Spleen (tissue), 11 donors: ENCODE data around the gene FHIT. TPM values are rescaled to one million over a fixed set of nuclear protein-coding genes. Genes with fewer than 3 reads are reported as not detected.

Experiments
- DNase-seq: peaks from one replicate; pipeline ENCODE4 v3.0.0-alpha.2; 2020
- H3K27ac ChIP-seq, 8 donors: fragments of 200-600 bp; sonication (generic) in 7 of 8; 1 replicate in 4 of 8; 2 replicates in 4 of 8; pipeline versions ENCODE4 v1.5.0 to v1.8.0; 2016 to 2021; ENCODE audit warnings: inconsistent platforms in 4 of 8, mild to moderate bottlenecking in 4 of 8, moderate library complexity in 1 of 8
- H3K27me3 ChIP-seq, 7 donors: fragments of 200-600 bp; sonication (generic) in 6 of 7; replicated peaks in 1 of 7; 1 replicate in 4 of 7; 2 replicates in 3 of 7; pipeline versions ENCODE4 v1.5.0 to v1.8.0; 2016 to 2021; ENCODE audit warnings: inconsistent platforms in 3 of 7, mild to moderate bottlenecking in 1 of 7
- H3K36me3 ChIP-seq, 6 donors: fragments of 200-600 bp; sonication (generic) in 5 of 6; 1 replicate in 4 of 6; 2 replicates in 2 of 6; pipeline versions ENCODE4 v1.5.0 to v1.8.0; 2016 to 2021; ENCODE audit warnings: inconsistent platforms in 2 of 6
- H3K4me1 ChIP-seq, 6 donors: fragments of 200-600 bp; sonication (generic) in 5 of 6; 1 replicate in 3 of 6; 2 replicates in 3 of 6; pipeline versions ENCODE4 v1.5.0 to v1.8.0; 2016 to 2021; ENCODE audit warnings: inconsistent platforms in 3 of 6
- H3K4me3 ChIP-seq, 8 donors: fragments of 200-600 bp; sonication (generic) in 7 of 8; 1 replicate in 4 of 8; 2 replicates in 4 of 8; pipeline versions ENCODE4 v1.5.0 to v1.8.0; 2016 to 2021; ENCODE audit warnings: inconsistent platforms in 4 of 8, mild to moderate bottlenecking in 4 of 8, moderate library complexity in 2 of 8
- H3K9me3 ChIP-seq, 8 donors: fragments of 200-600 bp; sonication (generic) in 7 of 8; 1 replicate in 4 of 8; 2 replicates in 4 of 8; pipeline versions ENCODE4 v1.5.0 to v1.8.0; 2016 to 2021; ENCODE audit warnings: inconsistent platforms in 4 of 8
- POLR2A ChIP-seq, 3 donors: fragments of 450-650 bp; IDR thresholded peaks; one replicate each; pipeline ENCODE4 v1.5.1; 2017; ENCODE audit warnings: antibody characterized with exemption in 3 of 3, mild to moderate bottlenecking in 1 of 3
- POLR2AphosphoS5 ChIP-seq, 3 donors: sonication (generic); formaldehyde crosslinking; IDR thresholded peaks; one replicate each; pipeline ENCODE4 v1.5.1; 2017; ENCODE audit warnings: antibody characterized with exemption in 3 of 3
- whole genome bisulfite sequencing, 5 donors: extraction: QIAGEN DNeasy Blood & Tissue Kit in 3 of 5; methylation state at CpG; one replicate each; pipeline versions ENCODE4 v1.1.5 to v1.1.7; 2013 to 2018; 5-methylcytosine and 5-hydroxymethylcytosine counted together
- intact Hi-C: fragments of 100-400 bp; cut with DNase I; formaldehyde crosslinking; loops from one replicate; pipeline ENCODE4 v1.15.0; 2023; ENCODE audit warnings: low total_unique reads
- polyA plus RNA-seq, 3 donors: library from polyadenylated mRNA; stranded (reverse); fragments of 200-250 nt; gene quantifications; one replicate each; pipeline ENCODE4 v1.2.1, GENCODE V29; 2013
- total RNA-seq, 7 donors: library from RNA; depleted of rRNA in 3 of 7; stranded (reverse); fragments of >200 nt in 3 of 7; fragmentation: NEBNext Ultra II Directional in 4 of 7; extraction: Animal tissue kit (Norgen Biotek cat#: 25700) in 4 of 7; gene quantifications; one replicate each; pipeline versions ENCODE4 v1.1.0 to v1.2.1, GENCODE V29; 2016 to 2021
- TF ChIP-seq, protein P1 (sequence below), 11 experiments: fragments of 200-600 bp in 7 of 11; fragments of 450-650 bp in 4 of 11; sonication (generic) in 4 of 11; IDR thresholded peaks in 8 of 11; conservative IDR thresholded peaks in 3 of 11; 1 replicate in 7 of 11; 2 replicates in 4 of 11; pipeline versions ENCODE4 v1.4.0 to v1.8.0; 2016 to 2021; ENCODE audit warnings: antibody characterized with exemption in 11 of 11, inconsistent platforms in 4 of 11, mild to moderate bottlenecking in 1 of 11
- donor health status: healthy with polysubstance abuse.
- donor health status: DM: no; HTN: no; CAD: no; lungs with moderate emphysema.
- donor health status: DM: no; HTN: no; CAD: no.
- donor health status: Bipolar disorder and iron deficiency.
- donor health status: healthy.
- donor health status: DM: no; HTN: no; CAD: no.
- donor health status: DM: yes; HTN: yes; CAD: no.

Gene FHIT
- total and polyA plus RNA-seq, 10 donors: 4.1 to 23.1 (median 12.2) TPM

DNA sequence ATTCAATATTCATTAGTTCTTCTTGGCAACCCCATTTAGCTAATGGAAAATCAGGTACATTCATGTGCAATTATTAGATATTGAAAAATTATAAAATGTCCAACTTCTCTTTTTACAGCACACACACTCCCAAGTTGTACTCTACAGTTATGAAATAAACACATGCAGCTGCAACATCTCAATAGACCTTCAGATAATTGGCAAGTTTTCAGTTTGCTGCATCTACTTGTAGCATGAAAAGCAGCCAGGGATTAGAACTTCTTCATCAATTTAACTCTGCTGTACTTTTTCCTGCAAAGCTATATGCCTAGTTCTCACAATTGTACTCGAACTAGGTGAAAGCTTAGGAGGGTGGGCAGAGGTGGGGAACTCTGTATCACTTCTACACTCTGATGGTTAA, 46.6 kb upstream of the FHIT start:
- Histone ChIP-seq H3K27ac (no peak overlapping the region), H3K4me1 (no peaks in the 10 kb centered on the region), H3K4me3 (no peak overlapping the region), H3K27me3 (no peaks in the 10 kb centered on the region), H3K36me3 (no peaks in the 10 kb centered on the region), H3K9me3 (no peaks in the 10 kb centered on the region)
- intact Hi-C loops: no loop called here
- no peak for DNase-seq
- 44 to 63% (median 57%) methylated on average over 1 of the region's 1 CpG for WGBS, 5 donors
- TF ChIP-seq POLR2AphosphoS5 (IDR thresholded peaks at IDR 0.05): no peak
- TF ChIP-seq, protein P1, sequence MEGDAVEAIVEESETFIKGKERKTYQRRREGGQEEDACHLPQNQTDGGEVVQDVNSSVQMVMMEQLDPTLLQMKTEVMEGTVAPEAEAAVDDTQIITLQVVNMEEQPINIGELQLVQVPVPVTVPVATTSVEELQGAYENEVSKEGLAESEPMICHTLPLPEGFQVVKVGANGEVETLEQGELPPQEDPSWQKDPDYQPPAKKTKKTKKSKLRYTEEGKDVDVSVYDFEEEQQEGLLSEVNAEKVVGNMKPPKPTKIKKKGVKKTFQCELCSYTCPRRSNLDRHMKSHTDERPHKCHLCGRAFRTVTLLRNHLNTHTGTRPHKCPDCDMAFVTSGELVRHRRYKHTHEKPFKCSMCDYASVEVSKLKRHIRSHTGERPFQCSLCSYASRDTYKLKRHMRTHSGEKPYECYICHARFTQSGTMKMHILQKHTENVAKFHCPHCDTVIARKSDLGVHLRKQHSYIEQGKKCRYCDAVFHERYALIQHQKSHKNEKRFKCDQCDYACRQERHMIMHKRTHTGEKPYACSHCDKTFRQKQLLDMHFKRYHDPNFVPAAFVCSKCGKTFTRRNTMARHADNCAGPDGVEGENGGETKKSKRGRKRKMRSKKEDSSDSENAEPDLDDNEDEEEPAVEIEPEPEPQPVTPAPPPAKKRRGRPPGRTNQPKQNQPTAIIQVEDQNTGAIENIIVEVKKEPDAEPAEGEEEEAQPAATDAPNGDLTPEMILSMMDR (IDR thresholded peaks at IDR 0.05 in 8 of 11, conservative IDR thresholded peaks at IDR 0.05 in 3 of 11): no peak

DNA sequence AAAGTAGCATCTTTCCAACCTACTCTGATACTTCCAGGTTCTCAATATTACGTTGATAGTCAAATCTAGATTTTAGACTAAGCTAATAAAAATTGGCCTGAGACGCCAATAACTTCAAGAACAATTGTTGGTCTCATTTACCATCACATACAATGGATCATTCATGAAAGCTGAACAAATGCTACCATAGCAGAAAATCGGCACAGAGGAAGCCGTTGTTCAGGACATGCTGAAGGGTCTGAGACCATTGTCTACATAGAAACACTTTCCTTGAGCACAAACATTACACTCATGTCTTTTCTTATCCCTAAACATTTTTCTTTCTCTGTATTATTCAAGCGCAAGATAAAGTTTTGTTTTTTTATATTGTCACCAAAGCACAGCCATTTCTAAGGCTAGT, 37.2 kb upstream of the FHIT start:
- no peaks in the 10 kb centered on the region for H3K4me1 ChIP-seq
- intact Hi-C loops: no loop called here
- H3K27ac ChIP-seq: no peak overlapping the region
- H3K9me3 ChIP-seq: no peaks in the 10 kb centered on the region
- H3K4me3 ChIP-seq: no peak overlapping the region
- no peak for DNase-seq
- peaks cover 0 to 3% (median 0%) of the 10 kb centered on the region in 7 donors for H3K27me3 ChIP-seq
- no peak for TF ChIP-seq POLR2AphosphoS5 (IDR thresholded peaks at IDR 0.05)
- TF ChIP-seq, protein P1 (IDR thresholded peaks at IDR 0.05 in 8 of 11, conservative IDR thresholded peaks at IDR 0.05 in 3 of 11): no peak
- TF ChIP-seq POLR2A (IDR thresholded peaks at IDR 0.05): no peak
- WGBS, 5 donors: 88 to 95% (median 91%) methylated on average over 5 of the region's 5 CpGs
- no peaks in the 10 kb centered on the region for H3K36me3 ChIP-seq

DNA sequence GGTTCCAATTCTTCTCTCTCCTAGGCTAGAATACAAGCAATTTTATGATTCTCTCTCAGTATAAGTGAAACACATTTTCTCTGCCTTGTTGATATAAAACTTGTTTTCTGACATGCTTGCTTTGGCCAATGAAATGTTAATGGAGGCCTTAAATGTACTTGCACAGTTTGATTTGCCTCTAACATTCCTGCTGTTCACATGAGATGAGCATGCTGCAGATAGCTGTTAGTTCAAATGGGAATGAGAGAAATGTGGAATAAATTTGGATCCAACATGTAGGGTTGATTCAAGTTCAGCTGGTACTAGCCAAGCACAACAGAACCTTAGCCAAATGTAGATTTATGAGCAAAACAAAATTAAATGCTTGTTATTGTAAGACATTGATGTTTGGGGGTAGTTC, 32.6 kb upstream of the FHIT start:
- Histone ChIP-seq H3K9me3 (no peaks in the 10 kb centered on the region), H3K36me3 (no peaks in the 10 kb centered on the region), H3K27ac (no peak overlapping the region), H3K27me3 (no peaks in the 10 kb centered on the region), H3K4me3 (no peak overlapping the region), H3K4me1 (no peaks in the 10 kb centered on the region)
- intact Hi-C loops: no loop called here
- TF ChIP-seq, protein P1 (IDR thresholded peaks at IDR 0.05 in 8 of 11, conservative IDR thresholded peaks at IDR 0.05 in 3 of 11): no peak
- TF ChIP-seq POLR2A (IDR thresholded peaks at IDR 0.05): no peak
- TF ChIP-seq POLR2AphosphoS5 (IDR thresholded peaks at IDR 0.05): no peak
- DNase-seq: no peak

DNA sequence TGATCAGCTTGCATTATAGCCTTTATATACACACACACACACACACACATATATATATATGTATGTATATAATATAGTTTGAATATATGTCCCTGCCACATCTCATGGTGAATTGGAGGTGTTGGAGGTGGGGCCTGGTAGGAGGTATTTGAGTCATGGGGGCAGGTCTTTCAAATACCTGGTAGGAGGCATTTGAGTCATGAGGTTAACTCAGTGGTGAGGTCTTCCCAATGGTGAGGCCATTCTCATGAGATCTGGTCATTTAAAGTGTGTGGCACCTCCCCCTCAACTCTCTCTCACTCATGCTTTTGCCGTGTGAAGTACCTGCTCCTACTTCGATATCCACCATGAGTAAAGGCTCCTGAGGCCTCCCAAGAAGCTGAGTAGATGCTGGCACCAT, 27.5 kb upstream of the FHIT start:
- WGBS, 5 donors: 92 to 100% (median 94%) methylated on average over 2 of the region's 2 CpGs
- Histone ChIP-seq H3K9me3 (no peaks in the 10 kb centered on the region), H3K27me3 (no peaks in the 10 kb centered on the region), H3K4me3 (no peak overlapping the region), H3K36me3 (no peaks in the 10 kb centered on the region), H3K4me1 (no peaks in the 10 kb centered on the region), H3K27ac (no peak overlapping the region)
- intact Hi-C loops: no loop called here
- no peak for DNase-seq
- TF ChIP-seq, protein P1 (IDR thresholded peaks at IDR 0.05 in 8 of 11, conservative IDR thresholded peaks at IDR 0.05 in 3 of 11): no peak
- TF ChIP-seq POLR2A (IDR thresholded peaks at IDR 0.05): no peak
- TF ChIP-seq POLR2AphosphoS5 (IDR thresholded peaks at IDR 0.05): no peak
